Suprapubic skin (tissue), 4 donors: ENCODE measurements around the gene ITGAL. TPM values are rescaled to one million over a fixed set of nuclear protein-coding genes. Genes with fewer than 3 reads are reported as not detected.

Experiments used
- DNase-seq, 2 donors: peaks; one replicate each; pipeline ENCODE4 v3.0.0-alpha.2; 2019; ENCODE audit warnings: low spot score in 2 of 2
- H3K27ac ChIP-seq: fragments of 200-600 bp; sonication (generic); one replicate; pipeline ENCODE4 v1.5.1; 2019
- H3K27me3 ChIP-seq: fragments of 200-600 bp; sonication (generic); one replicate; pipeline ENCODE4 v1.5.1; 2019
- H3K36me3 ChIP-seq: fragments of 200-600 bp; sonication (generic); one replicate; pipeline ENCODE4 v1.5.1; 2019
- H3K4me1 ChIP-seq: fragments of 200-600 bp; sonication (generic); one replicate; pipeline ENCODE4 v1.5.1; 2019
- H3K4me3 ChIP-seq: fragments of 200-600 bp; sonication (generic); one replicate; pipeline ENCODE4 v1.5.1; 2019; ENCODE audit warnings: mild to moderate bottlenecking
- H3K9me3 ChIP-seq: fragments of 200-600 bp; sonication (generic); one replicate; pipeline ENCODE4 v1.5.1; 2019
- CTCF ChIP-seq, 2 donors: fragments of 200-600 bp in 1 of 2; fragments of 450-650 bp in 1 of 2; sonication (generic) in 1 of 2; IDR thresholded peaks; one replicate each; pipeline ENCODE4 v1.5.1; 2016 to 2019; ENCODE audit warnings: antibody characterized with exemption in 2 of 2, mild to moderate bottlenecking in 1 of 2, moderate library complexity in 1 of 2
- EP300 ChIP-seq: sonication (generic); formaldehyde crosslinking; IDR thresholded peaks from one replicate; pipeline ENCODE4 v1.6.1; 2017; ENCODE audit warnings: antibody characterized with exemption
- POLR2A ChIP-seq, 2 donors: fragments of 450-650 bp; IDR thresholded peaks; one replicate each; pipeline ENCODE4 v1.6.1; 2017; ENCODE audit warnings: antibody characterized with exemption in 2 of 2, mild to moderate bottlenecking in 2 of 2, moderate library complexity in 2 of 2
- POLR2AphosphoS5 ChIP-seq, 3 donors: sonication (generic); formaldehyde crosslinking; IDR thresholded peaks; one replicate each; pipeline ENCODE4 v1.6.1; 2017; ENCODE audit warnings: antibody characterized with exemption in 3 of 3
- WGBS: methylation state at CpG from one replicate; pipeline ENCODE4 v1.1.5; 2018; 5-methylcytosine and 5-hydroxymethylcytosine counted together
- total RNA-seq, 4 donors: library from RNA; depleted of rRNA; stranded (reverse); fragments of >200 nt; gene quantifications; one replicate each; pipeline ENCODE4 v1.1.0, GENCODE V29; 2016

Gene ITGAL
- total RNA-seq, 4 donors from 2014 or later = 0.47 to 4.3 (median 1.9) TPM

DNA sequence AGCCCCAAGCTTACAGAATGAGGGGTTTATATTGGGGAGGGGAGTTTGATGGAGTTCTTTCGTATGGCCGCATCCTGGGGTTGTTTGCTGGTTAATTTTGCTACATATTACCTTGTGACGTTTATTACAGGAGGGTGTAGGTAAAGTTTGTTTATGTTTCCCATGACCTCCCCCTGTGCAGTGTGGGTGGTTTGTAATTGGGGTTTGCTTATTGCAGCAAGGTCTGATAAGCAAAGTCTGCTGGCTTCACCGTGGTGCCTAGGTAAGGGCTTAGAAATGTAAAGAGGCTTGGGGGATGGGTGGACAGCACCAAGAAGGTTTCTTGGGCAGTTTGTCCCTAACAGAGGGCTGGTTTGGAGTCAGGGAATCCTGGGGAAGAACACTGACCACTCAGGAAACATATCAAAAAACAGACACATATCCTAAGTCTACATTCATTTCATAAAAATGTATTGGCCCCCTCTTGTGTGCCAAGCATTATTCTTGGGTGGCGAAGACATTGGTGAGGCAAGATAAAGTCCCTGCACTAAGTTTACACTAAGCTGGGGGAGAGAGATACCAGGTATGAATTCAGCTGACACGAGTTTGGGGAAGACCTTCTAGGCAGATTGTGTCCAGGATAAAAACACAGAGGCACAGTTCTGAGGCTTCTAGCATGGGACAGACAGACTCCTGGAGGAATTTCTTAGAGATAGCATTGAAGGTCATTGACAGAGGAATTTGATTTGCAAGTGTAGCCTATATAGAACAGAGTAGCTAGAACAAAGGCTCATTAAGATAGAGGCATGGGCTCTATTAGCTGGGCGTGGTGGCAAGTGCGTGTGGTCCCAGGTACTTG, 76.1 kb downstream of the ITGAL start:
- H3K27ac ChIP-seq = no peak overlapping the region
- no peak overlapping the region for H3K4me3 ChIP-seq
- DNase-seq = no peak
- H3K4me1 ChIP-seq = peaks cover 15% of the 10 kb centered on the region
- peaks cover 7% of the 10 kb centered on the region for H3K36me3 ChIP-seq
- H3K27me3 ChIP-seq = no peaks in the 10 kb centered on the region
- 78% methylated on average over 8 of the region's 8 CpGs for WGBS
- no peaks in the 10 kb centered on the region for H3K9me3 ChIP-seq
- TF ChIP-seq EP300 = no peak
- TF ChIP-seq POLR2A (IDR thresholded peaks at IDR 0.05) = no peak
- TF ChIP-seq CTCF (IDR thresholded peaks at IDR 0.05) = no peak
- TF ChIP-seq POLR2AphosphoS5 (IDR thresholded peaks at IDR 0.05) = no peak

DNA sequence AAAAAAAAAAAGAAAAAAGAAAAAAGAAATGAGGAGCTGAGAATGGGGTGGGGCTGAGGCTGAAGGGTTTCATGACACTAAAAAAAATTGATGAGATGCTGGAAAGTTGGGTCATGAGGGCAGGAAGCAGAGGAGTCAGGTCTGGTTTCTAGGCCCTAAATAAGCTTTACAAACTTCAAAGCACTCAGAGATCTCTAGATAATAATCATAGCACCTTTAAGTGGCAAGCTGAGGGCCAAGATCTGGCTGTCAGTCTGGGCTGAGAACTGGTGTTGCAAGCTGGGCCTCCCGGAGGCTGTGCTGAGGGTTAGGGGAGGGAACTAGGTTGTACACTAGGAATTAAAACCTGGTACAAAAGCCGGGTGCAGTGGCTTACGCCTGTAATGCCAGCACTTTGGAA, 79.2 kb downstream of the ITGAL start:
- WGBS = 64% methylated on average over 3 of the region's 3 CpGs
- Histone ChIP-seq H3K27ac (no peak overlapping the region), H3K36me3 (peaks cover 31% of the 10 kb centered on the region), H3K4me3 (no peak overlapping the region), H3K27me3 (no peaks in the 10 kb centered on the region), H3K4me1 (peaks cover 23% of the 10 kb centered on the region), H3K9me3 (no peaks in the 10 kb centered on the region)
- no peak for DNase-seq
- TF ChIP-seq POLR2A (IDR thresholded peaks at IDR 0.05) (no peak), CTCF (IDR thresholded peaks at IDR 0.05) (no peak), POLR2AphosphoS5 (IDR thresholded peaks at IDR 0.05) (no peak), EP300 (no peak)

GRCh38 chr16:30552956-30553355, 80.4 kb downstream of the ITGAL start:
- DNase-seq = no peak
- 95% methylated on average over 4 of the region's 4 CpGs for WGBS
- Histone ChIP-seq H3K9me3 (no peaks in the 10 kb centered on the region), H3K27me3 (no peaks in the 10 kb centered on the region), H3K4me1 (peaks cover 33% of the 10 kb centered on the region), H3K36me3 (peaks cover 31% of the 10 kb centered on the region), H3K27ac (no peak overlapping the region), H3K4me3 (no peak overlapping the region)
- TF ChIP-seq CTCF (IDR thresholded peaks at IDR 0.05) = no peak
- TF ChIP-seq POLR2A (IDR thresholded peaks at IDR 0.05) = no peak
- TF ChIP-seq POLR2AphosphoS5 (IDR thresholded peaks at IDR 0.05) = no peak
- no peak for TF ChIP-seq EP300

DNA sequence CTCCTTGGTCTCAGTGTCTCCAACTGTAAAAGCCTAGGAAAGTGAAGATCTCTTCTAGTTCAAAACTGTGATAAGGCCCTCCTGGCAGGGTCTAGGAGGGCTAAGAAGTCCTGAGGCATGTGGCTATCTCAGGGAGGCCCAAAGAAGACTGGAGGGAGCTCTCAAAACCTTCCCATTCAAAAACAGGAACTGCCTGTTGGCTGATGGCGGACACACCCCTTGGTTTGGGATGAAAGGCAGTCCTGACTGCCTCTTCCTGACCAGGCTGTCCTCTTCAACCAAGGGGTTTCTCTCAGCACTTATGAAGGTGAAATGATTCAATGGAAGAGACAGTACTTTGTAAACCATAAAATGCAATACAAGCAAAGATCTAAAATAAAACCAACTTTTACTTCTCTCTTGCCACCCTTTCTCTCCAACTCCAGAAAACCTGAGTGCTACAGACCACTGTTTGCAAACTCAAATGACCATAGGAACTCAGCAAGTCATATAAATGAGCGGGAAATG, 80.9 kb downstream of the ITGAL start:
- no peak overlapping the region for H3K27ac ChIP-seq
- no peak for DNase-seq

More for the DNA sequence above, 80.9 kb downstream of the ITGAL start:
- 78% methylated on average over 2 of the region's 2 CpGs for WGBS
- no peak for TF ChIP-seq POLR2A (IDR thresholded peaks at IDR 0.05)
- TF ChIP-seq POLR2AphosphoS5 (IDR thresholded peaks at IDR 0.05) = no peak
- TF ChIP-seq CTCF (IDR thresholded peaks at IDR 0.05) = no peak
- TF ChIP-seq EP300 = no peak
- Histone ChIP-seq H3K27me3 (no peaks in the 10 kb centered on the region), H3K4me1 (peaks cover 34% of the 10 kb centered on the region), H3K9me3 (no peaks in the 10 kb centered on the region), H3K36me3 (peaks cover 31% of the 10 kb centered on the region), H3K4me3 (no peak overlapping the region)
